HG03354 (cell line): ENCODE data around the gene ADM2.

Experiments used
- ATAC-seq: cut with Tn5 transposase; IDR thresholded peaks from one replicate; pipeline ENCODE4 v1.9.1; 2021; ENCODE audit warnings: mild to moderate bottlenecking; ENCODE audit not compliant: unreplicated experiment, poor library complexity, severe bottlenecking

The ADM2 gene

GRCh38 chr22:50483106-50483505 is 1.8 kb downstream of the ADM2 start:
- ATAC-seq, result no peak

DNA sequence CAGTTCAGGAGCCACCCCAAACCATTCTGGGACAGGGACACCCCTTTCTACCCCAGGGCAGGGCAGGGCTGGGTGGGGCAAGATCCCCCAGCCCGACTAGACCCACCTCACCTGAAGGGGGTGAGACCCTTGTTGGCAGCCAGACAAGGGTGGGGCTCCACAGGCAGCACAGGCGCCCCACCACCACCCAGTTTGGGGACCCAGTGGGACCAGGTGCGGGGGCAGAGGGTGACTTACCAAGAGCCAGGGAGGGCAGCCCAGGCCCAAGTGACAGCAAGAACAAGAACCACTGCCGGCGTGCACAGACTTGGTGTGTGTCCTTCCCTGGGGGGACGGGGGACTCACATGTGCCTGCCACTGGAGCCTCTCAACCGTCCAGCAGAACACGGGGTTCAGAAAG is 2.2 kb downstream of the ADM2 start:
- no peak for ATAC-seq

GRCh38 chr22:50483977-50484853 is 2.9 kb downstream of the ADM2 start:
- ATAC-seq, result no peak

GRCh38 chr22:50485221-50486131 is 4.1 kb downstream of the ADM2 start:
- ATAC-seq, result no peak

GRCh38 chr22:50486561-50487289 is 5.4 kb downstream of the ADM2 start, which contains the start of gene MIOX:
MIOX (plus strand) TSS chr22:50486859; CDS start chr22:50486898, 39 bp downstream.
- no peak for ATAC-seq

GRCh38 chr22:50487290-50488005 is 6.1 kb downstream of the ADM2 start:
- no peak for ATAC-seq

DNA sequence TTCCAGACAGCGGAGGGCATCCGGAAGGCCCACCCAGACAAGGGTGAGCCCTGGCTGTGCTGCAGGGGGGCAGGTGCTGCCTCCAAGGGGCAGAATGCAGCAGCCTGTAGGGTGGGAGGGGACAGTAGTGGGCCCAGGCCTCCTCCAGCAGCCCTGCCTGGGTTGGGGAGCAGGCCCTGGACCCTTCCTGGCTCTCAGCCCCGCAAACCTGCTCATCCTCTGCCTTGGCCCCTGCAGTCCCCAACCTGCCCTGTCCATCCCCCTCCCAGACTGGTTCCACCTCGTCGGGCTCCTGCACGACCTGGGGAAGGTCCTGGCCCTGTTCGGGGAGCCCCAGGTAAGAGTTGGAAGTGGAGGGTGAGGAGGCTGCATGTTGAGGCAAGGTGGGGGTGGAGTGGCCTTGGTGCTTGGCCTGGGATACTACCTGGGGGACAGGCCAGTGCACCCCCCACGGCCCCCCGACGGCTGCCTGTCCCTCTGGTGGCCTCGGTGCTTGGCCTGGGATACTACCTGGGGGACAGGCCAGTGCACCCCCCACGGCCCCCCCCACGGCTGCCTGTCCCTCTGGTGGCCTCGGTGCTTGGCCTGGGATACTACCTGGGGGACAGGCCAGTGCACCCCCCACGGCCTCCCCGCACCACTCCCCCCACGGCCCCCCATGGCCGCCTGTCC is 6.8 kb downstream of the ADM2 start:
- ATAC-seq, result no peak

- no peak for ATAC-seq
These were observed 7.5 kb downstream of the ADM2 start for GRCh38 chr22:50488886-50489285.

DNA sequence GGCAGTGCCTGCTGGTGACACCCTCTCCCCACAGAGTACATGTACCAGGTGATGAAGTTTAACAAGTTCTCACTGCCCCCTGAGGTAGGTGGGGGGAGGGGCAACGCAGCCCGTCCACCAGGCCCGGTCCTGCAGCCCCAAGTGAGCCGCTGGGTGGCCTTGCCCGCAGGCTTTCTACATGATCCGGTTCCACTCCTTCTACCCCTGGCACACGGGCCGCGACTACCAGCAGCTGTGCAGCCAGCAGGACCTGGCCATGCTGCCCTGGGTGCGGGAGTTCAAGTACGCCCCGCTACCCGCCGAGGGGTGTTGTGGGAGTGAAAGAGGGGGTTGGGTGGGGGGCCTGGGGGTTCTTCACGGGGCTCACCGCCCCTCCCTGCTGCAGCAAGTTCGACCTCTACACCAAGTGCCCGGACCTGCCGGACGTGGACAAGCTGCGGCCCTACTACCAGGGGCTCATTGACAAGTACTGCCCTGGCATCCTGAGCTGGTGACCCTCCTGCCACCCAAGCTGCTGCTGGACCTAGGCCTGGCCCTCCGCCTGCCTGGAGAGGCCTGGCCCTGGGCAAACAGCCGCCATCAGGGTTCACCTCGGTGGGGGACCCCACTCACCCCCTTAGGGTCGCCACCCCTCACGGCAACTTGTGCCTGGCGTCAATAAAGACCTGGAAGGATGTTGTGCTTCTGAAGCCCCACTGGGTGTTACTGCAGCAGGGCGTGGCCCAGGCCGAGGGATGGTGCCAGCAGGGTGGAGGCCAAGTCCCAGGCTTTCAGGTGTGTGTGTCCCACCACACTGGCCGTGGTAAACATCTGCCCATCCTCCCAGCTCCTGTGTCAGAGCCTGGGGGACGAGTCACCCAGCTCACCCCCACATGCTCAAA is 8.3 kb downstream of the ADM2 start:
- no peak for ATAC-seq

DNA sequence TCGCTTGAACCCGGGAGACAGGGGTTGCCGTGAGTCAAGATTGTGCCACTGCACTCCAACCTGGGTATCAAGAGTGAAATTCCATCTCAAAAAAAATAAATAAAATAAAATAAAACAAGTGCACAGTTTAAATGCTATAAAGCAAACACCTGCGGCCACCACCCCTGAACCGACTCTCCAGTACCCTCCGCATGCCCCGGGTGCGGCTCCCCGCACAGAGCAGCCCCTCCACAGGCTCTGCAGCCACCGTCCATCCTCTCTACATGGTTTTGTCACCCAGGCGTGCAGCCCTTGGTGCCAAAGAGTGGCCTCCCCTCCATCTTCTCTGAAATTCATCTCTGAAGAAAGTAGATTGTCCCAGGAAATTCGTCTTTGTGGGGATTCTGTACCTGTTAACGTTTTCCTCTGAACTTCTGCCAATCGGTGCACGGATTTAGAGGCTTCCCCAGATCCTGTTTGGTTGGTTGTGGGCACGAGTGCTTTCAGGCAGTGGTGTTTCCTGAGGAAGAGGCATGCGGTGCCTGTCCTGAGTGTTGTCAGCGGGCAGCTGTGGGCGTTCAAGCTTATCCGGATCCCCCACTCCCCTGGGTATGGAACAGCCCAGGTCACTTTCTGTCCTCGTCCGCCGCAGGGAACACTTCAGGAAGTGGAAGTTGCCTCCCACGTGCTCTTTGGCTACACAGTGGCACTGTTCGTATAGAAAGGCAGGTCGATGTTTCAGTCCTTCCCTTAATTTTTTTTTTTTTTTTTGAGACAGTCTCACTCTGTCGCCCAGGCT is 9.4 kb downstream of the ADM2 start:
- ATAC-seq, result no peak

- no peak for ATAC-seq
These were observed 15.8 kb downstream of the ADM2 start for GRCh38 chr22:50497093-50497492.

DNA sequence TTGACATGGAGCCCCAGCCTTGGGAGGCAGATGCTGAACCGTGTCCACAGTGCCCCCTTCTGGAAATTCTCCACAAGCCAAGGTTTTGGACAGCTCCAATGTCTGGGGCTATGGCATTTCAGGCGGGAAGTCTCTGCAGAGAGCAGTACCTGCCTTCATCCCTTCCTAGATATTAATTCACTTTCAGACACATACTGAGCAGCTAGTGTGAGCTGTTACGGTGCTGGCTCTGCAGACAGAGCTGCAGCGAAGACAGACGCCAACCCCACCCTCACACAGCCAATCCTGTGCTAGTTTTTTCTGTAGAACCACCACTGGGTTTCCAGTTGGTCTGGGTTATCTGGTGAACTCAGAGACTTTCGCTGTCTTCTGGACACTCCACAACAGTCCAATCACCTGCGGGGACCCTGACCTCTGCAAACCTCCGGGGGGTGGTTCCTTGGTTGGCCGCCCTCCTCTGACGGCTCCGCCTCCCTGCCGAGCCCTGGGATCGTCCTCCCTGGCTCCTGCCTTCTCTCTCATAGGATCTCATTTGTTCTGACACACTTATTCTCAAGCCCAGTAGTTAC is 17.1 kb downstream of the ADM2 start:
- ATAC-seq, result no peak

DNA sequence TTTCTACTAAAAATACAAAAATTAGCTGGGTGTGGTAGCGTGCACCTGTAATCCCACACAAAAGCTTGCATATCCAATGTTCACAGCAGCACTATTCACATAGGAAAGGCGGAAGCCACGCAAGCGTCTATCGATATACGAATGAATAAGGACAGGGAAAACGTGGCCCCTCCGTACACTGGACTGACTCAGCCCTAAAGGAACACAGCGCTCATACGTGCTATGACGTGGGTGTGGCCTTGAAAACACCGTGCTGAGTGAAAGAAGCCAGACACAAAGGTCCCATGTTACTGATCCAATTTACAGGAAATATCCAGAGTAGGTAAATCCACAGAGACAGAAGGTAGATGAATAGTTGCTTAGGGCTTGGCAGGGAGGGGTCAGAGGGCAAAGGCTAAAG is 19.1 kb downstream of the ADM2 start:
- ATAC-seq, result no peak

GRCh38 chr22:50502096-50502495 is 20.8 kb downstream of the ADM2 start:
- ATAC-seq, result no peak

DNA sequence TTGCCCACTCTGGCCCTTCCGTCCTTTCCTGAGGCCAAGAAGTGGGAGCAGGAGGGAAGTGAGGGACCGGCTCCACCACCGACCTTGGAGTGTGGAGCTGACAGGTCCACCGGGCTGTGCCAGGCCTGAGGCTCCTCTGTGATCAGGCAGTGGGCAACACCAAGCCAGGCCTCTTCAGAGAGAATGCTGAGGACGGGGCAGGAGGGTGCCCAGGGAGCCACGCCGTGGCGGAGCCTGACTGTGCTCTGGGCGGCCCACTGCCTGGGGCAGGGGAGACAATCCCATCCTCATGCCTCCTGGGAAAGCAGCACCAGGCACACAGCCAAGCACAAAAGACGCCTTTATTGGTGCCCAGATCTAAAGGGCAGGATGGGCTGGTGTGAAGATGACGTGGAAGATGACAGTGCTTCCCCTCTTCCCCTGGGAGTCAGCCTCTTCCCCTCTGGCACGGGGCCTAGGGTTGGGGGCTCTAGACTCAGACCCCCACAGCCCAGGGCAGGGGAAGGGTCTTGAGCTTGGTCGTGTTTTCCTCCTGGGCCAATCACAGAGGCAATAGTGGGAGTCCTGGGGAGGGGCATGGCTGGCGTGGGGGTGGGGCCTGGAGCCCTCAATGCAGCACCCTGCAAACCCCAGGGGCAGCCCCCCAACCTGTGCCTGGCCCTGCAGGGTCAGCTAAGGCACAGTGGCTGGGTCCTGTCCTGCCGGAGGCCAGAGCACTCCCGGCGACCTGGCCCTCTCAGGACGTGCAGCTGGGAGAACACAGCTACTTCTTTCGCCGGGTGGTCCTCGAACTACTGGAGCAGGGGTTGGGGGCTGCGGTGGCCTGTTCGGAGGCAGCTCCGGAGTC is 21.5 kb downstream of the ADM2 start:
- ATAC-seq, result no peak
